C4-2B (cell line): ENCODE data around the gene DPEP1.

ENCODE experiments used
- CTCF ChIP-seq: fragments of 450-650 bp; conservative IDR thresholded peaks from 2 replicates; pipeline ENCODE4 v1.5.1; 2017; ENCODE audit warnings: mild to moderate bottlenecking
- ZFX ChIP-seq: fragments of 450-650 bp; IDR thresholded peaks from 2 replicates; pipeline ENCODE4 v1.6.1; 2017

DNA sequence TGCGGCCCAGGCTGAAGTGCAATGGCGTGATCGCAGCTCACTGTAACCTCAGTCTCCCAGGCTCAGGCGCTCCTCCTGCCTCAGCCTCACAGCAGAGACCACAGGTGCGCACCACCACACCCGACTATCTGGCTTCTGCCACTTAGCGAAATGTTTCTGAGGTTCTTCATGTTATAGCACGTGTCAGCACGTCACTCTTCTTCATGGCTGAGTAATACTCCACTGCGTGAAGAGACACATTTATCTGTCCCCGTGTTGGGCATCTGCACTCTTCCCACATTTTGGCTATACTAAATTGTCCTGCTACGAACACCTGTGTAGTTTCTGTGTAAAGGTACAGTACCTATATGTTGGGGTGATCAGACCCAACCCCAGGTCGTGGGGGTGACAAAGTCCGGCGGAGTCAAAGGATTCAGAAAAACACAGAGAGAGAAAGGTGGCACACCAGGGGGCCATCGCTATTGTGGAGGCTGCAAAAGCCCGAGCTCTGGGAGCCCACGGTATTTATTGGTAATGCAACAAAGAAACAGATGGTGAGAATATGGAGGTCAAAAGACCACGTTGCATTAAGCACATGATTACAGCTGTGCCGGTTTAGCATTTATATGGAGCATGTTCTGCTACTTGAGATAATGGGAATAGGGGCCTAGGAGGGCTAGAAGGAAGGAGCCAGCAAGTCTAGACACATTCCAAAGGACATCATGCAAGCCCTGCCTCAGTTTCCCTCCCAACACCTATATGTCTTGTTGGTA, 851 bp upstream of the DPEP1 start:
- TF ChIP-seq CTCF, result no peak
- no peak for TF ChIP-seq ZFX
